Measurements from ENCODE around the gene FRRS1L.

GRCh38 chr9:109118808-109119438 lies 48.1 kb downstream of the FRRS1L start:
- TF ChIP-seq, protein P1, sequence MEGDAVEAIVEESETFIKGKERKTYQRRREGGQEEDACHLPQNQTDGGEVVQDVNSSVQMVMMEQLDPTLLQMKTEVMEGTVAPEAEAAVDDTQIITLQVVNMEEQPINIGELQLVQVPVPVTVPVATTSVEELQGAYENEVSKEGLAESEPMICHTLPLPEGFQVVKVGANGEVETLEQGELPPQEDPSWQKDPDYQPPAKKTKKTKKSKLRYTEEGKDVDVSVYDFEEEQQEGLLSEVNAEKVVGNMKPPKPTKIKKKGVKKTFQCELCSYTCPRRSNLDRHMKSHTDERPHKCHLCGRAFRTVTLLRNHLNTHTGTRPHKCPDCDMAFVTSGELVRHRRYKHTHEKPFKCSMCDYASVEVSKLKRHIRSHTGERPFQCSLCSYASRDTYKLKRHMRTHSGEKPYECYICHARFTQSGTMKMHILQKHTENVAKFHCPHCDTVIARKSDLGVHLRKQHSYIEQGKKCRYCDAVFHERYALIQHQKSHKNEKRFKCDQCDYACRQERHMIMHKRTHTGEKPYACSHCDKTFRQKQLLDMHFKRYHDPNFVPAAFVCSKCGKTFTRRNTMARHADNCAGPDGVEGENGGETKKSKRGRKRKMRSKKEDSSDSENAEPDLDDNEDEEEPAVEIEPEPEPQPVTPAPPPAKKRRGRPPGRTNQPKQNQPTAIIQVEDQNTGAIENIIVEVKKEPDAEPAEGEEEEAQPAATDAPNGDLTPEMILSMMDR (IDR thresholded peaks at IDR 0.05) = no peak
- TF ChIP-seq POLR2A (IDR thresholded peaks at IDR 0.05) (no peak), POLR2AphosphoS5 (IDR thresholded peaks at IDR 0.05) (no peak)

All from stomach (tissue), 4 donors.